Measurements from ENCODE around the gene AHDC1.
A peak's percentile ranks its signal among the peaks of the same experiment; 100 is the strongest.

AHDC1 gene

DNA sequence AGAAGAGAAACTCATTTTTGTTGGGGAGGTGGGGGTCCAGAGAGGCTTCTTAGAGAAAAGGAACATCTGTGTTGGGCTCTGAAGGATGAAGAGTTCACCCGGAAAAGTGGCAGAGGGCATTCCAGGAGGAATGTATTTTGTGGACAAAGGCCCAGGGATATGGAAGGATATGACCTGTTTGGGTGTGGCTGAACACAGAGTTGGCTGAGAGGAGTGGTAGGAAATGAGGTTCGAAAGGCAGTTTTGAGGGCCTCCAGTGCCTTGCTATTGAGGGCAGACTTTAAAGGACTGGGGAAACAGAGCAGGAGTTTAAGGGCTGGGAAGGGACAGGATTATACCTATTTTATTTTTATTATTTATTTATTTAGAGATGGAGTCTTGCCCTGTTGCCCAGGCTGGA is 86.6 kb downstream of the AHDC1 start:
- no peak overlapping the region for H3K27ac ChIP-seq (ENCODE audit: low read length)
- no peaks in the 10 kb centered on the region for H3K9me3 ChIP-seq (ENCODE audit: insufficient read depth, low read depth, low read length)
- H3K36me3 ChIP-seq (ENCODE audit: insufficient read depth, low read depth, low read length) = no peaks in the 10 kb centered on the region
- no peak overlapping the region for H3K4me3 ChIP-seq (ENCODE audit: low read length)
- H3K27me3 ChIP-seq (ENCODE audit: insufficient read depth, low read length) = no peaks in the 10 kb centered on the region
- no peak overlapping the region for H3K9ac ChIP-seq (ENCODE audit: low read depth, low read length)
- no peaks in the 10 kb centered on the region; the same call in 1 of the 2 replicates for H3K4me1 ChIP-seq (ENCODE audit: insufficient read depth, low read length)

DNA sequence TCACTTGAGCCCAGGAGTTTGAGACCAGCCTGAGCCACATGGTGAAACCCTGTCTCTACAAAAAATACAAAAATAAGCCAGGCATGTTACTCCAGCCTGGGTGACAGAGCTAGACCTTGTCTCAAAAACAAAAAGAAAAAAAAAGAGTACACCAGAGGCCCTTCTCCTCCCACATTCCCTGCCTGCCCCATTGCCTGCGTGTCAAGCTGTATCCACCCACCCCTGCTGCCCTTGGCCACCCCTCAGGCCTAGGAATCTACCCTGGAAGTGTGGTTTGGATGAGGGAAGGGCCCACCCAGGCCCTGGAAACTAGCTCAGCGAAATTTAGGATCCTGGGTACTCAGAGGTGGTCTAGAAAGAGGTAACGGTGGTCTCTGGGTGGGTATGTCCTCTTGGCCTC is 88.3 kb downstream of the AHDC1 start:
- Histone ChIP-seq H3K27ac (ENCODE audit: low read length) (no peak overlapping the region), H3K9me3 (ENCODE audit: insufficient read depth, low read depth, low read length) (no peaks in the 10 kb centered on the region), H3K27me3 (ENCODE audit: insufficient read depth, low read length) (no peaks in the 10 kb centered on the region), H3K4me1 (ENCODE audit: insufficient read depth, low read length) (no peaks in the 10 kb centered on the region; the same call in 1 of the 2 replicates), H3K4me3 (ENCODE audit: low read length) (no peak overlapping the region), H3K9ac (ENCODE audit: low read depth, low read length) (no peak overlapping the region), H3K36me3 (ENCODE audit: insufficient read depth, low read depth, low read length) (no peaks in the 10 kb centered on the region)

- no peak overlapping the region for H3K4me3 ChIP-seq (ENCODE audit: low read length)
- H3K27me3 ChIP-seq (ENCODE audit: insufficient read depth, low read length) = no peaks in the 10 kb centered on the region
- no peak overlapping the region for H3K9ac ChIP-seq (ENCODE audit: low read depth, low read length)
- no peak overlapping the region for H3K27ac ChIP-seq (ENCODE audit: low read length)
- H3K36me3 ChIP-seq (ENCODE audit: insufficient read depth, low read depth, low read length) = no peaks in the 10 kb centered on the region
- H3K9me3 ChIP-seq (ENCODE audit: insufficient read depth, low read depth, low read length) = no peaks in the 10 kb centered on the region
- H3K4me1 ChIP-seq (ENCODE audit: insufficient read depth, low read length) = no peaks in the 10 kb centered on the region; the same call in 1 of the 2 replicates
Measured at GRCh38 chr1:27513958-27514357, 90.0 kb downstream of the AHDC1 start.

GRCh38 chr1:27513528-27513927 is 90.4 kb downstream of the AHDC1 start:
- Histone ChIP-seq H3K4me3 (ENCODE audit: low read length) (no peak overlapping the region), H3K9me3 (ENCODE audit: insufficient read depth, low read depth, low read length) (no peaks in the 10 kb centered on the region), H3K27me3 (ENCODE audit: insufficient read depth, low read length) (no peaks in the 10 kb centered on the region), H3K4me1 (ENCODE audit: insufficient read depth, low read length) (no peaks in the 10 kb centered on the region; the same call in 1 of the 2 replicates), H3K9ac (ENCODE audit: low read depth, low read length) (no peak overlapping the region), H3K36me3 (ENCODE audit: insufficient read depth, low read depth, low read length) (no peaks in the 10 kb centered on the region), H3K27ac (ENCODE audit: low read length) (no peak overlapping the region)

- Histone ChIP-seq H3K36me3 (ENCODE audit: insufficient read depth, low read depth, low read length) (no peaks in the 10 kb centered on the region), H3K27ac (ENCODE audit: low read length) (no peak overlapping the region), H3K9ac (ENCODE audit: low read depth, low read length) (no peak overlapping the region), H3K9me3 (ENCODE audit: insufficient read depth, low read depth, low read length) (no peaks in the 10 kb centered on the region), H3K4me3 (ENCODE audit: low read length) (no peak overlapping the region), H3K27me3 (ENCODE audit: insufficient read depth, low read length) (no peaks in the 10 kb centered on the region), H3K4me1 (ENCODE audit: insufficient read depth, low read length) (peaks cover 12% of the 10 kb centered on the region; the same call in 1 of the 2 replicates)
Measured at GRCh38 chr1:27509127-27510080, 94.5 kb downstream of the AHDC1 start.

DNA sequence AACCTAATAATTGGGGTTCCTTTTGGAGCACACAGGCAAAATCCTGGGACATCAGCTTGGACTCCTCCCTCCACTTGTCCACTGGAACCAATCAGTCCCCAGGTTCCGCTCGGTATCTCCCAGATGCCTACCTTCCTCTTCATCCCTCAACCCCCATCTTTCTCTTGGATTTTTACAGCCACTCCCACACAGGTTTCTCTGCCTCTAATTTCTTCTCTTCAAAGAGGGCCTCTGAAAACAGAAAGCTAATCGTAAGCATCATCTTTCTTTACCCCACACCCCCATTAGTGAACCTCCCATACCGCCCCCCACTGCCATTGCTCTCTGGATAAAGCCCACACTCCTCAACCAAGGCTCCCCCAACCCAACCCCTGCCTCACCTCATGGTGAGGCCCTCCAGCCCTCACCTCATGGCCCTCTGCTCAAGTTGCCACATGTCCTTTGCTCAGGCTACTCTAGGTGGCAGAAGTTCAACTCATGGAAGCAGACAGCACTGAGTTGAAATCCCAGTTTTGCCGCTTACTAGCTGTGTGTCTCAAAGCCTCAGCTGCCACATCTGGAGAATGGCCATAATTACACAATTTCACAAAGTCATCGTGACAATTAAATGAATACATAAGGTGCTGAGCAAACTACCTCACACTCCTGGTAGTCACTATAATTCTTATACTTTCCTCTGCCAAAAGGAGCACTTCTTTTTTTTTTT is 95.8 kb downstream of the AHDC1 start:
- H3K36me3 ChIP-seq (ENCODE audit: insufficient read depth, low read depth, low read length) = no peaks in the 10 kb centered on the region
- H3K27me3 ChIP-seq (ENCODE audit: insufficient read depth, low read length) = no peaks in the 10 kb centered on the region
- H3K27ac ChIP-seq (ENCODE audit: low read length) = no peak overlapping the region
- peaks cover 18% of the 10 kb centered on the region; the same call in 1 of the 2 replicates for H3K4me1 ChIP-seq (ENCODE audit: insufficient read depth, low read length)
- no peak overlapping the region; the same call in 1 of the 2 replicates for H3K9ac ChIP-seq (ENCODE audit: low read depth, low read length)
- H3K9me3 ChIP-seq (ENCODE audit: insufficient read depth, low read depth, low read length) = no peaks in the 10 kb centered on the region
- H3K4me3 ChIP-seq (ENCODE audit: low read length) = no peak overlapping the region

- Histone ChIP-seq H3K4me1 (ENCODE audit: insufficient read depth, low read length) (peaks cover 18% of the 10 kb centered on the region; the same call in 1 of the 2 replicates), H3K27me3 (ENCODE audit: insufficient read depth, low read length) (no peaks in the 10 kb centered on the region), H3K27ac (ENCODE audit: low read length) (no peak overlapping the region), H3K36me3 (ENCODE audit: insufficient read depth, low read depth, low read length) (no peaks in the 10 kb centered on the region), H3K9me3 (ENCODE audit: insufficient read depth, low read depth, low read length) (no peaks in the 10 kb centered on the region), H3K9ac (ENCODE audit: low read depth, low read length) (no peak overlapping the region), H3K4me3 (ENCODE audit: low read length) (no peak overlapping the region)
Measured at GRCh38 chr1:27506703-27507102, 97.2 kb downstream of the AHDC1 start.

DNA sequence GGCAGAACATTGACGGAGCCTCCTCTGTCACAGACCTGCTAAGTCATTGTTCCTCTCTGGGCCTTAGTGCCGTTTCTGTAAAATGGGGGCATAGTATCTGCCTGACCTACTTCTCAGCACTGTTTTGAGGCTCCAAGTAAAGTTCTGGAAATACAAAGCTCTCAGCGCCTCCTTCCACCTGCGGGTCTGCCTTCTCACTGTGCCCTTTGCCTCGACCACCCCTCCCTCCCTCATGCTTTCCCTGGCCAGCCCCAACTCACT is 98.6 kb downstream of the AHDC1 start:
- Histone ChIP-seq H3K4me1 (ENCODE audit: insufficient read depth, low read length) (peaks cover 18% of the 10 kb centered on the region; the same call in 1 of the 2 replicates), H3K4me3 (ENCODE audit: low read length) (no peak overlapping the region), H3K9me3 (ENCODE audit: insufficient read depth, low read depth, low read length) (no peaks in the 10 kb centered on the region), H3K9ac (ENCODE audit: low read depth, low read length) (peak overlapping the region; percentile 21; the same call in 1 of the 2 replicates), H3K36me3 (ENCODE audit: insufficient read depth, low read depth, low read length) (no peaks in the 10 kb centered on the region), H3K27ac (ENCODE audit: low read length) (no peak overlapping the region), H3K27me3 (ENCODE audit: insufficient read depth, low read length) (no peaks in the 10 kb centered on the region)

DNA sequence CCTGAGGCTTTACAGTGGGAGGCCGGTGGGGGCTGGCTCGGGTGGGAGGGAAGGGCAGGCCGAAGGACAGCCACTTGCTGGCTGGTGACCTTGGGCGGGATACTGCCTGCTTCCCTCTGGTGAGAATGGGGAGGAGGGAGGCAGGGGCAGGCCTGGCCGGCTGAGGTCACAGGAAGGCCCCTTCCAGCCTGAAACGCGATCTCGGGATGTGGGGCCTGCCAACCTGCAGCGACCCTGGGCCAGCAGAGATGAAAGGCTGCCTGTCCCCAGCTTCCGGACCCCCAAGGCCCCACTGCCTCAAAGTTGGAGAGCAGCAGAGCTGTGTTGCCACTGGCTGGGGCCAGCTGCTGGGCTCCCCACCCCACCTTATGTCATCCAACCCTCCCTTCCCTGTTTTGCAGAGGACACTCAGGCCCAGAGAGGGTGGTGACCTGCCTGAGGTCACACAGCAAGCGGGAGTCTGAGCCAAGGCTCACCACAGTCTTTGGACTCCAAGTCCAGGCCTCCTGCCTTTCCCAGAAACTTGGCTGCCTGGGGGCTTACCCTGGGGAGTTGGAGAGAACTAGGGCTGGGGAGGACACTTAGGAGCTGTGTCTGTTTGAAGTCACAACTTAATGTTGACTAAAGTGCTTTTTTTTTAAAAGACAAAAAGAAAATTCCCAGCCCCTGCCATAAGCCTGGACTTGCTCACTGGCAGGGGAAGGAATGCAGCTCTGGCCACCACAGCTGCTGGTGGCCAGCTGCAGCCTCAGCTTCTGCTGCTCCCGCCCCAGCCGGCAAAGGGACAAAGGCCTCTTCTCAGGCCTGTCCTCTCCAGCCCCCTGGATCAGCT is 99.1 kb downstream of the AHDC1 start:
- peak overlapping the region; percentile 66; the same call in 1 of the 2 replicates for H3K9ac ChIP-seq (ENCODE audit: low read depth, low read length)

GRCh38 chr1:27503844-27504587 is 99.9 kb downstream of the AHDC1 start:
- Histone ChIP-seq H3K27ac (ENCODE audit: low read length) (peak overlapping the region; percentile 39), H3K36me3 (ENCODE audit: insufficient read depth, low read depth, low read length) (no peaks in the 10 kb centered on the region), H3K4me1 (ENCODE audit: insufficient read depth, low read length) (peaks cover 18% of the 10 kb centered on the region; the same call in 1 of the 2 replicates), H3K9ac (ENCODE audit: low read depth, low read length) (peak overlapping the region; percentile 66; the same call in 1 of the 2 replicates), H3K27me3 (ENCODE audit: insufficient read depth, low read length) (no peaks in the 10 kb centered on the region), H3K4me3 (ENCODE audit: low read length) (no peak overlapping the region), H3K9me3 (ENCODE audit: insufficient read depth, low read depth, low read length) (no peaks in the 10 kb centered on the region)

More for the DNA sequence above, 99.1 kb downstream of the AHDC1 start:
- H3K4me1 ChIP-seq (ENCODE audit: insufficient read depth, low read length) = peaks cover 18% of the 10 kb centered on the region; the same call in 1 of the 2 replicates
- H3K9me3 ChIP-seq (ENCODE audit: insufficient read depth, low read depth, low read length) = no peaks in the 10 kb centered on the region
- H3K4me3 ChIP-seq (ENCODE audit: low read length) = no peak overlapping the region
- no peaks in the 10 kb centered on the region for H3K36me3 ChIP-seq (ENCODE audit: insufficient read depth, low read depth, low read length)
- H3K27ac ChIP-seq (ENCODE audit: low read length) = peak overlapping the region; percentile 39
- H3K27me3 ChIP-seq (ENCODE audit: insufficient read depth, low read length) = no peaks in the 10 kb centered on the region

DNA sequence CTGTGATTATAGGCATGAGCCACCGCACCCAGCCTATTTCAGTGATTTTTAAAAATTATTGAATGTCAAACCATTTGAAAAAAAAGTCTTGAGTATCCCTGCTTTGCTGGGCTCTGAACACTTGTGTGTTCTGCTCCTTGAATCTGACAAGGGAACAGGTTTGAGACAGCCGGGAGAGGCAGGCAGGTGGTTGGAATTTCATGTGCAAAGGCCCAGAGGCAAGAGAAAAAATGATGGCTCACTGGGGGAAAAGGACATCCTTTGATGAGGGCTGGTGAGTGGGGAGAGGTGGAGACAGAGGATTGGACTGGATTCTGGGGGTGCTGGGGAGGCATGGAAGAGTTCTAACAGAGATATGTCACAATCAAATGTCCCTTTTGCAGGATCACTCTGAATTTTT is 100.9 kb downstream of the AHDC1 start:
- Histone ChIP-seq H3K4me3 (ENCODE audit: low read length) (no peak overlapping the region), H3K27me3 (ENCODE audit: insufficient read depth, low read length) (no peaks in the 10 kb centered on the region), H3K9me3 (ENCODE audit: insufficient read depth, low read depth, low read length) (no peaks in the 10 kb centered on the region), H3K4me1 (ENCODE audit: insufficient read depth, low read length) (peaks cover 15% of the 10 kb centered on the region; the same call in 1 of the 2 replicates), H3K9ac (ENCODE audit: low read depth, low read length) (no peak overlapping the region), H3K27ac (ENCODE audit: low read length) (no peak overlapping the region), H3K36me3 (ENCODE audit: insufficient read depth, low read depth, low read length) (no peaks in the 10 kb centered on the region)

Data from iPS-20b (cell line).